Neuron (in vitro differentiated cells): Measurements from ENCODE around the gene NMT1.
"Not testable (repeated sequence)": the region's sequence is repeated elsewhere in the genome, so short reads cannot be mapped to it uniquely, and the experiment has no call there.

ENCODE experiments used
- H2AFZ ChIP-seq: one replicate; pipeline ENCODE4 v1.6.1; 2013; ENCODE audit warnings: low read depth, mild to moderate bottlenecking, inconsistent platforms, low read length, moderate library complexity
- H3K27me3 ChIP-seq: one replicate; pipeline ENCODE4 v1.6.1; 2013; ENCODE audit warnings: low read length; ENCODE audit not compliant: insufficient read depth
- H3K36me3 ChIP-seq: one replicate; pipeline ENCODE4 v1.6.1; 2013; ENCODE audit warnings: low read length; ENCODE audit not compliant: insufficient read depth
- H3K4me1 ChIP-seq: one replicate; pipeline ENCODE4 v1.6.1; 2013; ENCODE audit warnings: low read length; ENCODE audit not compliant: insufficient read depth
- H3K4me3 ChIP-seq: 2 replicates; pipeline ENCODE4 v1.5.1; 2013; ENCODE audit warnings: mild to moderate bottlenecking, low read length, moderate library complexity
- H3K9me3 ChIP-seq: one replicate; pipeline ENCODE4 v1.6.1; 2013; ENCODE audit warnings: low read length

Gene NMT1

DNA sequence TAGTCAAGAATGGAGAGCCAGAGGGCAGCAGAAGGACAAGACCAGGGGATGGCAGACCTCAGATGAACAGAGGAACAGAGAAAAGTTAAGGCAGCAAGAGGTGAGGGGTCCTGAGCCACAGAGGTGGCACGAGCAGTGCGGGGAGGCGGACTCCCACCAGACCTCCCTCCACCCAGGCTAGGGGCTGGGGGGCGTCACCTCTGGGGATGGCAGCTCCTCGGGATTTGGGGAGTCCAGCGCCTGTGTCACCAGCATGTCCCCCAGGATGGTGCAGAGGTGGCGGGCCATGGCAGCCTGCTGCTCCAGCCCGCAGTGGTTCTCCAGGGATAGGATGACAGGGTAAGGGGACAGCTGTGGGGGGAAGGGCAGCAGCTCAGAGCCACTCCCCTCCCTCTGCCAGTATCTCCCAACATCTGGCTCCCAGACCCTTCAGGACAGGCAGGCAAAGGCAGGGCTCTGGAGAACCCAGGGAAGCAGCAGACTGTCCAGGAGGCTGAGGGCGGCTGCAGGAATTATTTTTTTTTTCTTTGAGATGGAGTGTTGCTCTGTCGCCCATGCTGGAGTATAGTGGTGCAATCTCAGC is 55.4 kb downstream of the NMT1 start:
- no peaks in the 10 kb centered on the region for H3K27me3 ChIP-seq
- H3K4me3 ChIP-seq, result no peak overlapping the region
- no peak overlapping the region for H2AFZ ChIP-seq
- H3K9me3 ChIP-seq, result no peaks in the 10 kb centered on the region
- no peaks in the 10 kb centered on the region for H3K4me1 ChIP-seq
- H3K36me3 ChIP-seq, result no peaks in the 10 kb centered on the region

DNA sequence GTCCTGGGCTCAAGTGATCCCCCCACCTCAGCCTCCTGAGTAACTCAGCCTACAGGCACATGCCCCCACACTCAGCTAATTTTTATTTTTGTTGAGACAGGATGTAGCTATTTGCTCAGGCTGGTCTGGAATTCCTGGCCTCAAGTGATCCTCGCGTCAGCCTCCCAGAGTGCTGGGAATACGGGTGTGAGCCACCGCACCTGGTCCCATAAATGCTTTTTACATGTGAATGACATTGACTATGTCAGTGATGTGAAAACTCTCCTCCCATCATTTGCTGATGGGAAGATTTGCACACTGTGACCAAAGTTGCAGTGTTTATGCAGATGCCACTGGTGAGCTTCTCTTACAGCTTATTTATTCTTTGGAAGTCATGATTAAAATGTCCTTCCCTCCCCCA is 56.2 kb downstream of the NMT1 start:
- Histone ChIP-seq H3K4me1 (no peaks in the 10 kb centered on the region), H3K4me3 (no peak overlapping the region), H3K9me3 (no peaks in the 10 kb centered on the region), H3K27me3 (no peaks in the 10 kb centered on the region), H3K36me3 (no peaks in the 10 kb centered on the region), H2AFZ (no peak overlapping the region)

DNA sequence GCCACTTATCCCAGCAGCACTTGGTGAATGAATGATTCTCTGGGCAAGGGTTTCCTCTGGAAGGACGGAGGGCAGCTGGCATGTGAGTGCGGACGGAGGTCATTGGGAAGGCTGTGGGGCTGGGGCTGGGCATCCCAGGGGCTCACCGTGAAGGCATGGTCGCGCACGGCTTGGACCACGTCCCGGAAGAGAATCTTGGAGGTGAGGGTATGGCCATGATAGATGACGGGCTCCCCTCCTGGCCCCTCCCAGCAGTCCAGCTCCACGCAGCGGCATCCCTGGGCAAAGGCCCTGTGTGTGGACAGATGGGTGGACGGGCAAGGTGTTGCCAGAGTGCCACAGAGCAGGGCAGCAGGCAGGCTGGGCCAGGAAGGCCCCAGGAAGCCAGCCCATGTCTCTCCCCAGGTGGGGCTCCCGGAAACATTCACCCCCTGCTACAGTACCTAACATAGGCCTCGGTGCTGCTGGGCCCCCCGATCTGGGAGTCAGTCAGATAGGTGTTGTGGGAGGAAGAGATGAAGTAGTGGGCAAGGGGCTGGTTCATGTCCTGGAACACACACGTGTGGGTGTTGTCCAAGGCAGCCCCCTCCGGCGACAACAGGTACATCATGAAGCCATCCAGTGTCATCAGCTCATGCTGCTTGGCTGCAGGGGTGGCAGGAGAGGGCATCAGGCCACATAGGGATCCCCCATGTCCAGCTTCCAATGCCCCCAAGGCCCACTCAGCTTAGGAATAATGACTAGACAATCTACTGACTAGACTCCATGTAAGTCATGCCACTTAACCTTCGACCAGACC is 56.9 kb downstream of the NMT1 start:
- Histone ChIP-seq H3K36me3 (no peaks in the 10 kb centered on the region), H3K27me3 (no peaks in the 10 kb centered on the region), H3K9me3 (no peaks in the 10 kb centered on the region), H3K4me3 (no peak overlapping the region), H2AFZ (no peak overlapping the region), H3K4me1 (no peaks in the 10 kb centered on the region)

- Histone ChIP-seq H2AFZ (no peak overlapping the region), H3K4me3 (no peak overlapping the region), H3K4me1 (no peaks in the 10 kb centered on the region), H3K27me3 (no peaks in the 10 kb centered on the region), H3K36me3 (no peaks in the 10 kb centered on the region), H3K9me3 (no peaks in the 10 kb centered on the region)
These were observed 57.6 kb downstream of the NMT1 start for GRCh38 chr17:45118691-45119090.

GRCh38 chr17:45119964-45120363 is 58.8 kb downstream of the NMT1 start:
- Histone ChIP-seq H3K9me3 (no peaks in the 10 kb centered on the region), H3K36me3 (no peaks in the 10 kb centered on the region), H3K4me1 (peaks cover 4% of the 10 kb centered on the region), H3K4me3 (no peak overlapping the region), H2AFZ (no peak overlapping the region), H3K27me3 (no peaks in the 10 kb centered on the region)

- no peaks in the 10 kb centered on the region for H3K9me3 ChIP-seq
- H3K36me3 ChIP-seq, result no peaks in the 10 kb centered on the region
- H3K27me3 ChIP-seq, result no peaks in the 10 kb centered on the region
These were observed 59.4 kb downstream of the NMT1 start for GRCh38 chr17:45120558-45120957.

DNA sequence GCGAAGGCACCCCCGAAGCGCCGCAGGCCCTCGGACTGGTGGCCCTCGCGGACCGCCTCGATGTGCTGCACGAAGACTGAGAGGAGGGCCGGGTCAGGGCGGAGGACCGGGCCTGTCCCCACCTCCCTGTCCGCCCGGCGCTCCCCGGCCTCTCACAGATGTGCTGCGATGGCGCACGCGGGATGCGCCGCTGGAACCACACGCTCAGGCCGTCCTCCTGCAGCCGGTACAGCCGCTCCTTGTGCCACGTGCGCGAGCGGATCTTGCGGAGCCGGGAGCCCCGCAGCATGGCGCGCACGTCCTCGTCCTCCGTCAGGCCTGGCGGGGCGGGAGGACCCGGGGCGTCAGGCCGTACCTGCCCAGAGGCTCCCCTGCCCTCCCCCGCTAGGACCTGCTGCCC is 59.9 kb downstream of the NMT1 start:
- Histone ChIP-seq H3K27me3 (no peaks in the 10 kb centered on the region), H3K36me3 (no peaks in the 10 kb centered on the region)

More at GRCh38 chr17:45120558-45120957, 59.4 kb downstream of the NMT1 start:
- no peak overlapping the region for H3K4me3 ChIP-seq
- no peak overlapping the region for H2AFZ ChIP-seq
- peaks cover 4% of the 10 kb centered on the region for H3K4me1 ChIP-seq

DNA sequence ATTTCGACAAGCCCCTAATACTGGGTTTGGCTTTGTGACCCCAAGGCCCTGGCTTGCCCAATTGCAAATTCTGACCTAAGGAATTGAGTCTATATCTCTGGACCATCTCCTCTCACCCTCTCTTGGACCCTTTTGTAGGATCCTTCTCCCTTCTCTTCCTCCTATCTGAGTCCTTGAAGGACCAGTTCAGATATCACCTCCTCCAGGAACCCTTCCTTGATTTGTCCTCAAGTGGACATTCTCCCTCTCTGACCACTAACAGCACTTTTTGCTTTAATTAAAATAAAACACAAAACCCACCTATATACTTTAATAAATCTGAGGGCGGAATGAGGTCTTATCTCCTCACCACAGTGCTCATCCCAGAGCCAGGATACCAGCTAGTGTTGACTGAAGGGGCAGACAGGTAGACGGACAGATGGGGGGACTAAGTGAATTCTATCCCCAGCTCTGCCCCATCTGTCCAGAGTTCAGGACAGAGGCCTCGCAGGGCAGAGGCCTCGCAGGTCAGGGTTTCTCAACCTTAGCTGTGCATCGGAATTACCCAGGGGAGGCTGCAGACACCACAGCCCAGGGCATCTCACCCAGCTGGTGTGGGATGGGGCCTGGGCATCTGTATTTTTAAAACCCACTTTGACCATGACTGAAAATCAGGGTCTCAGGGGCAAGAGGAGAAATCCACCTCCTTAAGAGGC is 62.1 kb downstream of the NMT1 start:
- Histone ChIP-seq H3K9me3 (no peaks in the 10 kb centered on the region), H3K36me3 (no peaks in the 10 kb centered on the region), H3K4me1 (peaks cover 17% of the 10 kb centered on the region), H3K27me3 (no peaks in the 10 kb centered on the region), H2AFZ (no peak overlapping the region), H3K4me3 (no peak overlapping the region)

More for the DNA sequence above, 59.9 kb downstream of the NMT1 start:
- Histone ChIP-seq H3K4me1 (peaks cover 4% of the 10 kb centered on the region), H3K4me3 (no peak overlapping the region), H2AFZ (no peak overlapping the region), H3K9me3 (no peaks in the 10 kb centered on the region)

DNA sequence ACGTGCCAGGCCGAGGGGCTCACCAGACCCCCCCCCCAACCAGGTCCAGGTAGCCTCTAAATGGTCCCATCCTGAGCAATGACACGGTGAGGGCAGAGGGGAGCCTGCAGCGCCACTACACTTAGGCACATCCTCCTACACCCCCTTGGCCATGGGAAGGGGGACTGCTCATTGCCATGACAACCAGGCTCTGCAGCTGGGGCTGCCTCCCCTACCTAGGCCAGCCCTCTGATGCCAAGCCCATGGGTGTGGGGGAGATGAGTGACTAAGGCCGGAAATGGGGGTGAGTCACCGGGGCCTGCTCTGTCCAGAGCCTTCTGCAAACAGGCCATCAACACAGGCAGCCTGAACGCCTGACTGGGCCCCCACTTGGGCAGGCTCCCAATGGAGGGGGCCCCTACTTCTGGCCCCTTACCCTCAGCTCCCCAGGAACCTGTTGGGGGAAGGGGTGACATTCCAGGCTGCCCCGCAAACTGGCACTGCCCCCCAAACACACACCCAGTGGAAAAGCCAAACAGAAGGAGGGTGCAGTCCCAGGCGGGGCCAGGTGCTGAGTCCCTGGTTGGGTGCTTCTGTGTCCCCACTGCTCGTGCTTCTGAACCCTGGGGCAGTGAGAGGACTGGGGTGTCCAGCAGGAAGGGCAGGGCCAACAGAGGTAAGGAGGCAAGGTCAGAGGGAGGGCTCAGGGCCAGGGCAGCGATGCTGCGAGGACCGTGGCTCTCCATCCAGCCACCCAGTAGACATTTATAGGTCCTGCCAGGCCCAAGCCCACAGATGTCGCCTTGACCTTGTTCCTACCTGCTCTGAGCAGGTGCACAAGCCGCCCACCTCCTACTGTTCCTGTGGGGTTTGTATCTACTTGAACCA is 63.0 kb downstream of the NMT1 start:
- Histone ChIP-seq H3K36me3 (no peaks in the 10 kb centered on the region), H3K27me3 (no peaks in the 10 kb centered on the region), H2AFZ (no peak overlapping the region), H3K4me3 (no peak overlapping the region), H3K4me1 (peaks cover 22% of the 10 kb centered on the region), H3K9me3 (no peaks in the 10 kb centered on the region)

DNA sequence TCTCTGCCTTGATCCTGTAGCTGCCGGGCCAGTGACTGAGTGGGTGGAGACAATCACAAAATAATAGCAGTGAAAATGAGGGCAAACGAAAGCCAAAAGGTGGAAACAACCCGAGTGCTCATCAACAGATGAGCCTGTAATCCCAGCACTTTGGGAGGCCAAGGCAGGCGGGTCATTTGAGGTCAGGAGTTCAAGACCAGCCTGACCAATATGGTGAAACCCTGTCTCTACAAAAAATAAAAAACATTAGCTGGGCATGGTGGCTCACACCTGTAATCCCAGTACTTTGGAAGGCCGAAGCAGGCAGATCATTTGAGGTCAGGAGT is 63.6 kb downstream of the NMT1 start:
- H3K4me1 ChIP-seq, result peaks cover 26% of the 10 kb centered on the region
- not testable (repeated sequence) for H3K36me3 ChIP-seq, H3K27me3 ChIP-seq, H3K9me3 ChIP-seq, H3K4me3 ChIP-seq, H2AFZ ChIP-seq

- H3K27me3 ChIP-seq, result no peaks in the 10 kb centered on the region
- no peak overlapping the region for H3K4me3 ChIP-seq
- H3K36me3 ChIP-seq, result no peaks in the 10 kb centered on the region
- H2AFZ ChIP-seq, result no peak overlapping the region
- no peaks in the 10 kb centered on the region for H3K9me3 ChIP-seq
- H3K4me1 ChIP-seq, result peaks cover 26% of the 10 kb centered on the region
These were observed 64.4 kb downstream of the NMT1 start for GRCh38 chr17:45125509-45125908.

DNA sequence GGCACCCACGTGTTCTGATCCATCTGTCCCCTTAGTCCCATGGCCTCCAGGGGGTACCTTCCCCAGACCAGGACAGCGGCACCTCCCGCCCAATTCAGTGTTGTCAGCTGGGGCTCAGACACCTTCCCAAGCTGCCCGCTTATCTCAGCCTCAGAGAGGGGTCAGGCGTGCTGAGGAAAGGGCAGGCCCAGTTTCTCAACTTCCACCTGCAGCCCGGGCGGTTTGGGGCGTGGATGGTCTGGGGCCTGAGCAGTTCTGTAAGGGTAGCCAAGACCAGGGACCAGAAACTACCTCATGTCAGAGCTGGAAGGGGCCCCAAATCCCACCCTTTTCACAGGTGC is 66.1 kb downstream of the NMT1 start:
- Histone ChIP-seq H3K4me1 (peaks cover 26% of the 10 kb centered on the region), H3K27me3 (no peaks in the 10 kb centered on the region)

More for the DNA sequence above, 66.1 kb downstream of the NMT1 start:
- H3K36me3 ChIP-seq, result no peaks in the 10 kb centered on the region
- H3K9me3 ChIP-seq, result no peaks in the 10 kb centered on the region
- H2AFZ ChIP-seq, result no peak overlapping the region
- H3K4me3 ChIP-seq, result no peak overlapping the region
